ENCODE measurements around the gene BPTF. TPM values are rescaled to one million over a fixed set of nuclear protein-coding genes. Genes with fewer than 3 reads are reported as not detected.

The BPTF gene
- total and polyA plus RNA-seq, 2 of the 13 experiments (the other 11 are each of a cell fraction or from before 2014, with no cell fraction given), result 43.5 to 66.1 TPM

GRCh38 chr17:67800495-67800928 lies 24.8 kb upstream of the BPTF start (continued):
- TF ChIP-seq ZNF687 (CRISPR knock-in tag; IDR thresholded peaks at IDR 0.05) (no peak), SOX6 (IDR thresholded peaks at IDR 0.05) (no peak), SOX6 (CRISPR knock-in tag; IDR thresholded peaks at IDR 0.05) (0 out of 2 replicates have a peak, but pooled peaks have one; percentile 12), ZFP36L2 (CRISPR knock-in tag; IDR thresholded peaks at IDR 0.05) (no peak), PPARG (CRISPR knock-in tag; conservative IDR thresholded peaks at IDR 0.05) (0 out of 2 replicates have a peak, but pooled peaks have one; percentile 33), ZNF768 (CRISPR knock-in tag; IDR thresholded peaks at IDR 0.05) (no peak), GPBP1L1 (CRISPR knock-in tag; IDR thresholded peaks at IDR 0.05) (no peak), TBX2 (CRISPR knock-in tag; IDR thresholded peaks at IDR 0.05; ENCODE audit: borderline replicate concordance) (0 out of 2 replicates have a peak, but pooled peaks have one; percentile 38), TEAD3 (CRISPR knock-in tag; optimal IDR thresholded peaks at IDR 0.05; ENCODE audit: borderline replicate concordance) (peak; percentile 63), KDM2A (CRISPR knock-in tag; IDR thresholded peaks at IDR 0.05; ENCODE audit: borderline replicate concordance, low read depth) (peak; percentile 52; the same call in 1 of the 2 replicates), STAG1 (CRISPR knock-in tag; IDR thresholded peaks at IDR 0.05) (peak; percentile 88), GATAD2A (CRISPR knock-in tag; IDR thresholded peaks at IDR 0.05) (peak; percentile 39), MIER3 (CRISPR knock-in tag; IDR thresholded peaks at IDR 0.05; ENCODE audit: borderline replicate concordance) (no peak), FOSL2 (CRISPR knock-in tag; IDR thresholded peaks at IDR 0.05) (0 out of 2 replicates have a peak, but pooled peaks have one; percentile 14), ELF4 (CRISPR knock-in tag; IDR thresholded peaks at IDR 0.05; ENCODE audit: borderline replicate concordance) (no peak), ZNF468 (CRISPR knock-in tag; IDR thresholded peaks at IDR 0.05) (no peak), SIN3B (IDR thresholded peaks at IDR 0.05; ENCODE audit: low read length) (0 out of 2 replicates have a peak, but pooled peaks have one; percentile 39), SOX5 (CRISPR knock-in tag; IDR thresholded peaks at IDR 0.05; ENCODE audit: borderline replicate concordance) (no peak), ARID5B (CRISPR knock-in tag; IDR thresholded peaks at IDR 0.05) (peak; percentile 26; the same call in 1 of the 2 replicates), ZNF792 (CRISPR knock-in tag; IDR thresholded peaks at IDR 0.05) (peak; percentile 60; the same call in 1 of the 2 replicates), DMAP1 (CRISPR knock-in tag; IDR thresholded peaks at IDR 0.05) (no peak)

Data from HepG2 (cell line).